Measurements from ENCODE around the gene ARID4A.
"Not testable (repeated sequence)": the region's sequence is repeated elsewhere in the genome, so short reads cannot be mapped to it uniquely, and the experiment has no call there.

ARID4A gene

GRCh38 chr14:58298477-58299400 lies at the start of gene ARID4A:
Gene ARID4A (plus strand): TSS chr14:58298555. CDS start chr14:58299855, 1,300 bp downstream.
- no peak for DNase-seq

- no peak for DNase-seq
These were observed 48.7 kb upstream of the ARID4A start for GRCh38 chr14:58249611-58250010.

GRCh38 chr14:58258156-58258555 lies 40.2 kb upstream of the ARID4A start:
- no peak for DNase-seq

- DNase-seq = not testable (repeated sequence)
These were observed 36.4 kb upstream of the ARID4A start for GRCh38 chr14:58262005-58262404.

- DNase-seq = no peak
These were observed 33.0 kb upstream of the ARID4A start for GRCh38 chr14:58265401-58265800.

GRCh38 chr14:58270628-58271027 lies 27.7 kb upstream of the ARID4A start:
- DNase-seq = no peak

- DNase-seq = no peak
These were observed 25.6 kb upstream of the ARID4A start for GRCh38 chr14:58272588-58273372.

- no peak for DNase-seq
These were observed 23.5 kb upstream of the ARID4A start for GRCh38 chr14:58274881-58275280.

GRCh38 chr14:58275527-58276190 lies 22.7 kb upstream of the ARID4A start:
- DNase-seq = no peak

- no peak for DNase-seq
These were observed 22.1 kb upstream of the ARID4A start for GRCh38 chr14:58276208-58276607.

- no peak for DNase-seq
These were observed 20.2 kb upstream of the ARID4A start for GRCh38 chr14:58278177-58278576.

- DNase-seq = no peak
These were observed 17.2 kb upstream of the ARID4A start for GRCh38 chr14:58280954-58281787.

GRCh38 chr14:58281969-58282368 lies 16.4 kb upstream of the ARID4A start:
- DNase-seq = no peak

GRCh38 chr14:58282925-58283593 lies 15.3 kb upstream of the ARID4A start:
- DNase-seq = no peak

- no peak for DNase-seq
These were observed 14.6 kb upstream of the ARID4A start for GRCh38 chr14:58283730-58284129.

GRCh38 chr14:58285132-58285531 lies 13.2 kb upstream of the ARID4A start:
- no peak for DNase-seq

- DNase-seq = no peak
These were observed 10.7 kb upstream of the ARID4A start for GRCh38 chr14:58287607-58288042.

- DNase-seq = no peak
These were observed 10.1 kb upstream of the ARID4A start for GRCh38 chr14:58288106-58288792.

- DNase-seq = no peak
These were observed 6.7 kb upstream of the ARID4A start for GRCh38 chr14:58291646-58292045.

GRCh38 chr14:58292187-58292586 lies 6.2 kb upstream of the ARID4A start:
- no peak for DNase-seq

- no peak for DNase-seq
These were observed 4.2 kb upstream of the ARID4A start for GRCh38 chr14:58294201-58294600.
